ENCODE data around the gene IL7R. TPM values are rescaled to one million over a fixed set of nuclear protein-coding genes. Genes with fewer than 3 reads are reported as not detected.

IL7R gene
- total and polyA plus RNA-seq, 2 donors (not counting 1 experiment from before 2014, with no cell fraction given): 67.9 to 266 TPM

GRCh38 chr5:35819026-35819425 is 37.7 kb upstream of the IL7R start:
- no peaks in the 10 kb centered on the region for H4K20me1 ChIP-seq (ENCODE audit: control insufficient read depth, extremely low read depth, insufficient read depth, low read length)

GRCh38 chr5:35819668-35820067 is 37.0 kb upstream of the IL7R start:
- H3K9ac ChIP-seq (ENCODE audit: insufficient read depth, low read length): no peak overlapping the region
- no peaks in the 10 kb centered on the region for H3K27me3 ChIP-seq (ENCODE audit: control insufficient read depth, insufficient read depth, low read length)
- H3K4me3 ChIP-seq (replicated peaks in 1 of 4; ENCODE audit: control extremely low read depth in 1 of 4, insufficient read depth in 1 of 4, low read depth in 3 of 4, low read length in 4 of 4): no peak overlapping the region
- no peak overlapping the region for H3K27ac ChIP-seq (ENCODE audit: insufficient read depth, low read length)
- H3K9me3 ChIP-seq (ENCODE audit: control insufficient read depth, insufficient read depth, low read depth, low read length): no peaks in the 10 kb centered on the region
- no peaks in the 10 kb centered on the region for H3K79me2 ChIP-seq (ENCODE audit: control insufficient read depth, insufficient read depth, low read length)
- TF ChIP-seq CTCF (conservative IDR thresholded peaks at IDR 0.05 in 1 of 2, IDR thresholded peaks at IDR 0.05 in 1 of 2; ENCODE audit: low read depth in 1 of 2, low read length in 2 of 2) (no peak), EZH2 (IDR thresholded peaks at IDR 0.05; ENCODE audit: low read length, missing control alignments) (no peak)
- no peaks in the 10 kb centered on the region for H4K20me1 ChIP-seq (ENCODE audit: control insufficient read depth, extremely low read depth, insufficient read depth, low read length)
- H3K36me3 ChIP-seq (ENCODE audit: control insufficient read depth, insufficient read depth, low read length): no peaks in the 10 kb centered on the region
- no peak for DNase-seq (ENCODE audit: low read depth in 2 of 2)
- H3K4me2 ChIP-seq (ENCODE audit: extremely low read depth, insufficient read depth, low read length): no peak overlapping the region
- no peak overlapping the region for H2AFZ ChIP-seq (ENCODE audit: low read length)
- H3K4me1 ChIP-seq (ENCODE audit: control insufficient read depth, extremely low read depth, insufficient read depth, low read length): no peaks in the 10 kb centered on the region

More at GRCh38 chr5:35819026-35819425, 37.7 kb upstream of the IL7R start:
- no peak overlapping the region for H2AFZ ChIP-seq (ENCODE audit: low read length)
- H3K9me3 ChIP-seq (ENCODE audit: control insufficient read depth, insufficient read depth, low read depth, low read length): no peaks in the 10 kb centered on the region
- no peak overlapping the region for H3K4me3 ChIP-seq (replicated peaks in 1 of 4; ENCODE audit: control extremely low read depth in 1 of 4, insufficient read depth in 1 of 4, low read depth in 3 of 4, low read length in 4 of 4)
- no peaks in the 10 kb centered on the region for H3K79me2 ChIP-seq (ENCODE audit: control insufficient read depth, insufficient read depth, low read length)
- TF ChIP-seq EZH2 (IDR thresholded peaks at IDR 0.05; ENCODE audit: low read length, missing control alignments) (no peak), CTCF (conservative IDR thresholded peaks at IDR 0.05 in 1 of 2, IDR thresholded peaks at IDR 0.05 in 1 of 2; ENCODE audit: low read depth in 1 of 2, low read length in 2 of 2) (no peak)
- no peak overlapping the region for H3K27ac ChIP-seq (ENCODE audit: insufficient read depth, low read length)
- no peaks in the 10 kb centered on the region for H3K36me3 ChIP-seq (ENCODE audit: control insufficient read depth, insufficient read depth, low read length)
- H3K27me3 ChIP-seq (ENCODE audit: control insufficient read depth, insufficient read depth, low read length): no peaks in the 10 kb centered on the region
- H3K4me1 ChIP-seq (ENCODE audit: control insufficient read depth, extremely low read depth, insufficient read depth, low read length): no peaks in the 10 kb centered on the region
- H3K9ac ChIP-seq (ENCODE audit: insufficient read depth, low read length): no peak overlapping the region
- DNase-seq (ENCODE audit: low read depth in 2 of 2): no peak
- H3K4me2 ChIP-seq (ENCODE audit: extremely low read depth, insufficient read depth, low read length): no peak overlapping the region

- H3K4me1 ChIP-seq (ENCODE audit: control insufficient read depth, extremely low read depth, insufficient read depth, low read length): no peaks in the 10 kb centered on the region
- no peaks in the 10 kb centered on the region for H3K36me3 ChIP-seq (ENCODE audit: control insufficient read depth, insufficient read depth, low read length)
- H3K4me3 ChIP-seq (replicated peaks in 1 of 4; ENCODE audit: control extremely low read depth in 1 of 4, insufficient read depth in 1 of 4, low read depth in 3 of 4, low read length in 4 of 4): no peak overlapping the region
- no peak overlapping the region for H2AFZ ChIP-seq (ENCODE audit: low read length)
- no peak overlapping the region for H3K9ac ChIP-seq (ENCODE audit: insufficient read depth, low read length)
- no peaks in the 10 kb centered on the region for H3K27me3 ChIP-seq (ENCODE audit: control insufficient read depth, insufficient read depth, low read length)
- DNase-seq (ENCODE audit: low read depth in 2 of 2): no peak
- H4K20me1 ChIP-seq (ENCODE audit: control insufficient read depth, extremely low read depth, insufficient read depth, low read length): no peaks in the 10 kb centered on the region
- H3K9me3 ChIP-seq (ENCODE audit: control insufficient read depth, insufficient read depth, low read depth, low read length): no peaks in the 10 kb centered on the region
- no peaks in the 10 kb centered on the region for H3K79me2 ChIP-seq (ENCODE audit: control insufficient read depth, insufficient read depth, low read length)
- H3K4me2 ChIP-seq (ENCODE audit: extremely low read depth, insufficient read depth, low read length): no peak overlapping the region
- TF ChIP-seq CTCF (conservative IDR thresholded peaks at IDR 0.05 in 1 of 2, IDR thresholded peaks at IDR 0.05 in 1 of 2; ENCODE audit: low read depth in 1 of 2, low read length in 2 of 2) (no peak), EZH2 (IDR thresholded peaks at IDR 0.05; ENCODE audit: low read length, missing control alignments) (no peak)
- H3K27ac ChIP-seq (ENCODE audit: insufficient read depth, low read length): no peak overlapping the region
Measured at GRCh38 chr5:35820735-35821134, 36.0 kb upstream of the IL7R start.
